ENCODE results near the gene IL1RAPL1.

The IL1RAPL1 gene

GRCh38 chrX:28851871-28852270 lies 264.6 kb downstream of the IL1RAPL1 start:
- in situ Hi-C loops (cut with HindIII; ENCODE audit: low pct_unique_long_range_greater_than_20kb, low sequenced_read_pairs), result no loop called here
- DNase-seq (ENCODE audit: low read depth in 1 of 2, low spot score in 1 of 2), result no peak
- TF ChIP-seq JUND (IDR thresholded peaks at IDR 0.05; ENCODE audit: low read depth), result no peak

DNA sequence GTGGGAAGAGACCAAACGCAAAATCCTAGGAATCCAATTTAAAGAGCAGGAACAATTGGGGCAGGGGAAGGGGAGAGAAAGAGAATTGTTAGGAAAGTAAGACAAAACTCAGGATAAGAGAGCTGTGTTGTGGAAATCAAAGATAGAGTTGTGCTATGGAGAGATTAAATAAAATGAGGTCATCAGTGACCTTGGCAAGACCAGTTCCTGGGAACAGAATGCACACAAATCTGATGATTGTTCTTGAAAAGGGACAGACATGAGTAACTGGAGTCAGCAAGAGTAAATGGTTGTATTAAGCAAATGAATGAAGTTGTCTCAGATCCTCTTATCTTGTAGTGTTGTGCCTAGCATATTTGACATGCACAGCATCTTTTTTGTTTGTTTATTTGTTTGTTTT lies 267.4 kb downstream of the IL1RAPL1 start:
- in situ Hi-C loops (cut with HindIII; ENCODE audit: low pct_unique_long_range_greater_than_20kb, low sequenced_read_pairs), result no loop called here
- no peak for TF ChIP-seq JUND (IDR thresholded peaks at IDR 0.05; ENCODE audit: low read depth)
- DNase-seq (ENCODE audit: low read depth in 1 of 2, low spot score in 1 of 2), result no peak

DNA sequence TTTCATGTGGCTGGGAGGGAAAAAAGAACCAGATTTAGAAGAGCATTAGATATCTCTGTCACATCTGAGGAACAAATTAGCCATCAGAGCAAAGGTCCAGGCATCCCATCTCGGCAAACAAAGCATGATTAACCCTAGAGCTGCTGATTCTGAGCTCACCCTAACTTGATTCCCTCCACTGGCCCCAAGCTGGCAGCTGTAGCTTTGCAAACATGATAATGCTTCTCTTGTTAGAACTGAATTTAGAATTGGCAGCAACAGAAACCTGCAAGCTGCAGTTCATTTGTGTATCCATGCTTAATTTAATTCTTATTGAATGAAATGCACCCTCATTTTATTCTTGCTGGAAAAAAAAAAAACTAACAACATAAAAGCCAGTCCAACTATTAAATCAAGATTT lies 289.2 kb downstream of the IL1RAPL1 start:
- TF ChIP-seq JUND (IDR thresholded peaks at IDR 0.05; ENCODE audit: low read depth), result no peak
- in situ Hi-C loops (cut with HindIII; ENCODE audit: low pct_unique_long_range_greater_than_20kb, low sequenced_read_pairs), result no loop called here
- no peak for DNase-seq (ENCODE audit: low read depth in 1 of 2, low spot score in 1 of 2)

GRCh38 chrX:28876901-28877300 lies 289.7 kb downstream of the IL1RAPL1 start:
- in situ Hi-C loops (cut with HindIII; ENCODE audit: low pct_unique_long_range_greater_than_20kb, low sequenced_read_pairs), result no loop called here
- TF ChIP-seq JUND (IDR thresholded peaks at IDR 0.05; ENCODE audit: low read depth), result no peak

GRCh38 chrX:28880136-28880535 lies 292.9 kb downstream of the IL1RAPL1 start:
- in situ Hi-C loops (cut with HindIII; ENCODE audit: low pct_unique_long_range_greater_than_20kb, low sequenced_read_pairs), result no loop called here
- DNase-seq (ENCODE audit: low read depth in 1 of 2, low spot score in 1 of 2), result no peak
- no peak for TF ChIP-seq JUND (IDR thresholded peaks at IDR 0.05; ENCODE audit: low read depth)

More at GRCh38 chrX:28876901-28877300, 289.7 kb downstream of the IL1RAPL1 start:
- DNase-seq (ENCODE audit: low read depth in 1 of 2, low spot score in 1 of 2), result no peak

DNA sequence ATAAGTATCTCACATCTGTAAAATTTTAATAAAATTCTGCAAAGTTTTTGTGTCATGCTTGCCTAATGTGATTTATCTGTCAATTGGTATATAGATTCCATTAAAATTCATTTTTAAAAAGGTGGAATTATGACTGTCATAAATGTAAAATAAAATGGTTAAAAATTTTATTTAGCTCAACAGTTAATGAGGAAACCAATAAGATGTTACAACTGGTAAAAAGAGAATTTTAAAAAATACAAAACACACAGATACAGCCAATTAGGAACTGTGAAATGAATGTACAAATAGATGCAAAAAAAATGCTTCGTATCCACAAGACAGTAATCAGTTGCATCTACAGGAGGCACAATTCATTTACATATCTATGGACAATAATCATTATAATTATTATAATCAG lies 297.6 kb downstream of the IL1RAPL1 start:
- DNase-seq (ENCODE audit: low read depth in 1 of 2, low spot score in 1 of 2), result no peak
- no peak for TF ChIP-seq JUND (IDR thresholded peaks at IDR 0.05; ENCODE audit: low read depth)
- in situ Hi-C loops (cut with HindIII; ENCODE audit: low pct_unique_long_range_greater_than_20kb, low sequenced_read_pairs), result no loop called here

DNA sequence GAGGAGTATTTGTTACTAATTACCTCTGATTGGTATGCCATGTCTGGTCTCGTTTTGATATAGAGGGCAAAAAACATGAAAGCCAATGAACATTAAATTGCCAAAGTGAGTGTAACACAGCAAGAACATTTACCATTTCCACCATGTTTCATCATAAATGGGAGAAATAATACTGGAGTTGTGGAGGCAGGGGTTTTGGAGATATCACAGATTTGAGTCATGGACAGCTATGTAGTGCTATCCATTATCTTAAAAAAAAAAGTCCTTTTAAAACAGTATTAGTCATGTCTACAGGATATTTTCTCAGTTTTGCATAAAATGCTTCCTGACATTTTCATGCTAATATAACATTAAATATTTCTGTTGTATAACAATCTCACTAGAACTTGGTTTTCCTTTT lies 301.2 kb downstream of the IL1RAPL1 start:
- no peak for TF ChIP-seq JUND (IDR thresholded peaks at IDR 0.05; ENCODE audit: low read depth)
- in situ Hi-C loops (cut with HindIII; ENCODE audit: low pct_unique_long_range_greater_than_20kb, low sequenced_read_pairs), result no loop called here
- no peak for DNase-seq (ENCODE audit: low read depth in 1 of 2, low spot score in 1 of 2)

DNA sequence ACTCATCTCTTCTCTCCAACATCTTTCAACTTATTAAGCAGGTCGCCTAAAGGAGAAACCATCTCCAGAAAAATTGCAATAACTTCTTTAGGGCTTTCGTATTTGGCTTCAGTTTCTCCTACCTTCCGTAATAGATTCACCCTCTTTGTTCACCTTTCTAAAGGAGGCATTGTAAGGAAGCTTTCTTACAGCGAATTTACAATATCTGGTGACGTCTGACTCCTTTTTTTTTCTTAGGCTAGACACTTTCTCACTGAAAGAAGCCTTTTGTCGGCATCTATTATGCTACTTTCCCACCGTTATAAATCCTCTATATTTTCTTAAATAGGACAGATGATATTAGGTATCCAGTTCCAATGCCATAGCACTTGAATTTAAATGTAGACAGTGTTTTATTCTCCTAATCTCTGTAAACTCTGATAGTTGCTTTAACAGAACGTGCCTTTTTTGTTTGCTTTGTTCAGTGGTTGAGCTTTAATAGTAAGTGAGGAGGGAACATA lies 302.4 kb downstream of the IL1RAPL1 start:
- in situ Hi-C loops (cut with HindIII; ENCODE audit: low pct_unique_long_range_greater_than_20kb, low sequenced_read_pairs), result no loop called here
- DNase-seq (ENCODE audit: low read depth in 1 of 2, low spot score in 1 of 2), result no peak
- no peak for TF ChIP-seq JUND (IDR thresholded peaks at IDR 0.05; ENCODE audit: low read depth)

DNA sequence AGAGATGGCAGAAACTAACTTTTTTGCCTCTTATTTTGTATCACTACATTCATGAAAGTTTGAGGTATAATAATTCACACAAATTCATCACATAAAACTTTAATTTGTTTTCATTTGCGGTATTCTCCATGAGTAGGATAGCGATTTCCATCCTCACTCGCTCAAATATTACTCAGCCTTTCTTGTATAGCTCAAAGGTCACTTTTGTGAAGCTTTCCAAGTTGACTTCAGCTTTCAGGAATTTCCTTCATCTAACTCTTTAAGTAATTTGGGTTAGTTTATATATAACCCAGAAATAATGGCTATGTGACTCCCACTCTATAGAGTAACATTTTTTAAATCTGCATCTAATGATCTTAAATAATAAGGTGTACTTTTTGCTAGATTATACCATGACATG lies 314.4 kb downstream of the IL1RAPL1 start:
- in situ Hi-C loops (cut with HindIII; ENCODE audit: low pct_unique_long_range_greater_than_20kb, low sequenced_read_pairs), result no loop called here
- no peak for TF ChIP-seq JUND (IDR thresholded peaks at IDR 0.05; ENCODE audit: low read depth)
- DNase-seq (ENCODE audit: low read depth in 1 of 2, low spot score in 1 of 2), result no peak

GRCh38 chrX:28910487-28910886 lies 323.2 kb downstream of the IL1RAPL1 start:
- no peak for TF ChIP-seq JUND (IDR thresholded peaks at IDR 0.05; ENCODE audit: low read depth)
- in situ Hi-C loops (cut with HindIII; ENCODE audit: low pct_unique_long_range_greater_than_20kb, low sequenced_read_pairs), result no loop called here
- DNase-seq (ENCODE audit: low read depth in 1 of 2, low spot score in 1 of 2), result no peak

DNA sequence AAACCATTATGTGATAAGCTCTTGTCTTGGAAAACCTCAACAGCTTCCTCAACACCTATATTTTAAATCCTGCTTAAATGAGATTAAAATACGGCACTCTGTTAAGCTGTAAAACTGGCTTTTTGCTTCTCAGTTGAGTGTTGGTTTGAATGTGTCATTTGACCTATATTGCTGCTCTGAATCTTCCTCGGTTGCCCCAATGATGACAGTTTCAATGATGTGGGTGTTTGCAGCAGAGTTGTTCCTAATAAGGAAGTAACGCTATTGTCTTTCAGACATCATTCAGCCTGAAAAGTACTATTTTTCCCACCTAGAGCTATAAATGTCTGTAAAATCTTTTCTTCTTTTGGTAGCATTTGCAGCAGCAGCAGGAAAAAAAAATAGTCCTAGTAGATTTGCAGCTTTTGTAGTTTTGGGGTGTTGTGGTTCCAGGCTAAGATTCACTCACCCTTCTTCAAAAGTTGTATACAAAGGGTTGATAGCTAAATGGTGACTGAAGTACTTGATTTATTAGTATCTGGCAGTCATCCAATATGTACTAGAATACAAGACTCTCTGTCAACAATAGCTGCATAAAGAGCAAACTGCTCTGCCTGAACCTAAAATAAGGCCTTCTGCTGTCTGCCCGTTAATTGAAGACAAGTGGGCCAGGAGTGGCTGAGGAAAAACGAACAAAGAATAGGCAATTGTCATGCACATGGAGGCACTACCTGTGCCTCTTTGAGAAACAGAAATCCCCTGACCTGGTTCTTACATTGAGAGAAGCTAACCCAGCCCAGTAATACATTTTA lies 333.1 kb downstream of the IL1RAPL1 start:
- in situ Hi-C loops (cut with HindIII; ENCODE audit: low pct_unique_long_range_greater_than_20kb, low sequenced_read_pairs), result no loop called here
- TF ChIP-seq JUND (IDR thresholded peaks at IDR 0.05; ENCODE audit: low read depth), result no peak
- peak in 1 of 2 experiments; percentile 3 for DNase-seq (ENCODE audit: low read depth in 1 of 2, low spot score in 1 of 2)

DNA sequence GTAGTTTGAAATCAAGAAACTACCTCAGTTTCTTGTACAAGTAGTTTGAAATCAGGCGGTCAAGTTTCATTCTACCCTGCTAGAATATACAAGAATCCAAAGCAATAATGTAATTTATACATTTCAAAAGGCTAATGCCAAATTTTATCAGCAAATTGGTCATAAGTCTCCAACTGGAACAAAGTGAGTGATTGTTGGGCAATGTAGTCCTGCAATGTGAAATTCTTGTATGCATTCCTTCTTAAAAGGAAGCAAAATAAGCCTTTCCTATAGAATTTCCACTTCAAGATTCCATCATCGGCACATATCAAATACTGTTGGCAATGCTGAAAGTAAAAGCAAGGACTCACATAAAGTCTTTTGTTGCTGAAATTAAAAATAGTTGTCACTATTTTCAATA lies 334.9 kb downstream of the IL1RAPL1 start:
- in situ Hi-C loops (cut with HindIII; ENCODE audit: low pct_unique_long_range_greater_than_20kb, low sequenced_read_pairs), result no loop called here
- DNase-seq (ENCODE audit: low read depth in 1 of 2, low spot score in 1 of 2), result no peak
- no peak for TF ChIP-seq JUND (IDR thresholded peaks at IDR 0.05; ENCODE audit: low read depth)

- TF ChIP-seq JUND (IDR thresholded peaks at IDR 0.05; ENCODE audit: low read depth), result no peak
- in situ Hi-C loops (cut with HindIII; ENCODE audit: low pct_unique_long_range_greater_than_20kb, low sequenced_read_pairs), result no loop called here
- DNase-seq (ENCODE audit: low read depth in 1 of 2, low spot score in 1 of 2), result no peak
Observed at GRCh38 chrX:28946846-28947245, 359.6 kb downstream of the IL1RAPL1 start.

- in situ Hi-C loops (cut with HindIII; ENCODE audit: low pct_unique_long_range_greater_than_20kb, low sequenced_read_pairs), result no loop called here
- TF ChIP-seq JUND (IDR thresholded peaks at IDR 0.05; ENCODE audit: low read depth), result no peak
- DNase-seq (ENCODE audit: low read depth in 1 of 2, low spot score in 1 of 2), result no peak
Observed at GRCh38 chrX:28960063-28960462, 372.8 kb downstream of the IL1RAPL1 start.

Measured in T47D (cell line).